Naive B cell (primary cell): ENCODE measurements around the gene UCP3. TPM values are rescaled to one million over a fixed set of nuclear protein-coding genes. Genes with fewer than 3 reads are reported as not detected.
"Not testable (repeated sequence)": the region's sequence is repeated elsewhere in the genome, so short reads cannot be mapped to it uniquely, and the experiment has no call there.

Experiments used
- ATAC-seq, 2 donors: fragments of 150-1000 bp; cut with Tn5 transposase; 2 replicates each; pipeline ENCODE4 v1.10.0; 2021; ENCODE audit warnings: low read depth in 2 of 2, mild to moderate bottlenecking in 2 of 2, moderate library complexity in 2 of 2
- DNase-seq: peaks from one replicate; pipeline ENCODE4 v3.0.0; 2022
- H3K27ac Mint-ChIP-seq, 6 donors: one replicate each; pipeline ENCODE4 v1.8.0; 2020 to 2022; ENCODE audit warnings: mild to moderate bottlenecking in 6 of 6, mixed read lengths in 6 of 6, moderate library complexity in 5 of 6, inconsistent platforms in 2 of 6
- H3K27me3 Mint-ChIP-seq, 3 donors: one replicate each; pipeline ENCODE4 v1.8.0; 2021 to 2022; ENCODE audit warnings: mixed read lengths in 3 of 3, mild to moderate bottlenecking in 1 of 3
- H3K36me3 Mint-ChIP-seq, 2 donors: one replicate each; pipeline ENCODE4 v1.8.0; 2020 to 2022; ENCODE audit warnings: mixed read lengths in 2 of 2, inconsistent platforms in 1 of 2, mild to moderate bottlenecking in 1 of 2
- H3K4me1 Mint-ChIP-seq, 3 donors: one replicate each; pipeline ENCODE4 v1.8.0; 2020 to 2022; ENCODE audit warnings: mixed read lengths in 3 of 3, inconsistent platforms in 1 of 3, mild to moderate bottlenecking in 1 of 3, moderate library complexity in 1 of 3
- H3K4me3 Mint-ChIP-seq, 8 donors: one replicate each; pipeline ENCODE4 v1.8.0; 2020 to 2022; ENCODE audit warnings: mild to moderate bottlenecking in 8 of 8, mixed read lengths in 8 of 8, moderate library complexity in 8 of 8, inconsistent platforms in 2 of 8
- H3K9me3 Mint-ChIP-seq, 7 donors: one replicate each; pipeline ENCODE4 v1.8.0; 2020 to 2022; ENCODE audit warnings: mixed read lengths in 7 of 7, mild to moderate bottlenecking in 5 of 7, inconsistent platforms in 2 of 7, moderate library complexity in 1 of 7
- polyA plus RNA-seq, 6 donors: library from polyadenylated mRNA; unstranded; fragments of 300-500 nt; fragmentation: Illumina TruSeq; gene quantifications; one replicate each; pipeline ENCODE4 v1.2.3, GENCODE V29; 2021; ENCODE audit warnings: low read depth in 6 of 6

UCP3 gene
- polyA plus RNA-seq, 6 donors from 2014 or later, result 0.09 to 0.31 (median 0.11) TPM; not detected in 3

DNA sequence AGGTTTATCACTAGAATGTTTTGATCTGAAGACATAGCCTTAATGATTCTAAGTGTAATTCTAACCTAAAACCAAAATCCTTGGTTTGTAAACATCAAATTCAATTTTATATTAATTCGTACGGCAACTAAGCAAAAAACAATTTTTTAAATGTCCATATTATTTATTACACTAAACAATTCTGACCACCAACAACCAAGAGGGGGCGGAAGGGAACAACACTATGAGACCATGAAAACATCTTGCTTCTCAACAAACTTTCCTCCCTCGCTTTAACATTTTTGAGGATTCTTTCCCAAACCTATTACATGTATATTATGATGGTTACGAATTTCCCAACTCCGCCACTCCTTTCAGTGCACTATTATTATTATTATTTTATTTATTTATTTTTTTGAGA is 19.7 kb downstream of the UCP3 start:
- DNase-seq (no peak), ATAC-seq (no peak)
- H3K9me3 Mint-ChIP-seq, result no peaks in the 10 kb centered on the region
- peaks cover 18 to 47% (median 32%) of the 10 kb centered on the region in 3 donors for H3K4me1 Mint-ChIP-seq
- H3K27me3 Mint-ChIP-seq, result no peaks in the 10 kb centered on the region
- peak overlapping the region in 2 of 6 donors; percentile 9 to 74 for H3K27ac Mint-ChIP-seq
- peak overlapping the region in 1 of 8 donors; percentile 21 for H3K4me3 Mint-ChIP-seq
- no peaks in the 10 kb centered on the region for H3K36me3 Mint-ChIP-seq

DNA sequence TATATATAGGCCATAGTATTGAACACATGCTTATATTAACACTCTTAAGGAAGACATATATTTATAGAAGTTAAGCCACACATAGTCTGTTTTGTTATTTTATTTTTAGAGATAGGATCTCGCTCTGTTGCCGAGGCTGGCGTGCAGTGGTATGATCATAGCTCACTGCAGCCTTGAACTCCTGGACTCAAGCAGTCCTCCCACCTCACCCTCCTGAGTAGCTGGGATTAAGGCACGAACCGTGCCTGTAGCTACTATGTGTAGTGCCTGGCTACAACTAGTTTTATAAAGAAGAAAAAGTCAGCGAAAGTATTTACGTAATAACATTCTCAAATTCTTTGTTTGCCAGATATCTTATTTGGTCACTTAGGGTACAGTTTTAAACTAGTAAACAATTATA is 20.7 kb downstream of the UCP3 start:
- Mint-ChIP-seq H3K4me1 (peaks cover 27 to 49% (median 36%) of the 10 kb centered on the region in 3 donors), H3K27me3 (no peaks in the 10 kb centered on the region), H3K36me3 (peaks cover 0 to under 1% of the 10 kb centered on the region in 2 donors), H3K4me3 (no peak overlapping the region), H3K27ac (peak overlapping the region in 2 of 6 donors; percentile 33 to 66), H3K9me3 (no peaks in the 10 kb centered on the region)
- no peak for DNase-seq
- ATAC-seq, result no peak

DNA sequence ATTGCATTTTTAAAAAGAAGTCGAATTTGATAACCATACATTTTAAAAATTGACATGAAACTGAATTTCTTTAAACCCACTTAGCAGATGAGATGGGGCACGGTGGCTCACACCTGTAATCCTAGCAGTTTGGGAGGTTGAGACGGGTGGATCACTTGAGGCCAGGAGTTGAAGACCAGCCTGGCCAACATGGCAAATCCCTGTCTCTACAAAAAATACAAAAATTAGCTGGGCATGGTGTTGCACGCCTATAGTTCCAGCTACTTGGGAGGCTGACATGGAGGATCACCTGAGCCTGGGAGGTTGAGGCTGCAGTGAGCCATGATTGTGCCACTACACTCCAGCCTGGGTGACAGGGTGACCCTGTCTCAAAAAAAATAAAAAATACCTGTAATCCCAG is 23.2 kb downstream of the UCP3 start:
- H3K4me3 Mint-ChIP-seq, H3K27me3 Mint-ChIP-seq, H3K9me3 Mint-ChIP-seq, ATAC-seq, DNase-seq: not testable (repeated sequence)
- peaks cover 29 to 36% (median 34%) of the 10 kb centered on the region in 3 donors for H3K4me1 Mint-ChIP-seq
- peaks cover 14 to 25% of the 10 kb centered on the region in 2 donors for H3K36me3 Mint-ChIP-seq
- H3K27ac Mint-ChIP-seq, result peak overlapping the region in 1 of 6 donors; percentile 75

DNA sequence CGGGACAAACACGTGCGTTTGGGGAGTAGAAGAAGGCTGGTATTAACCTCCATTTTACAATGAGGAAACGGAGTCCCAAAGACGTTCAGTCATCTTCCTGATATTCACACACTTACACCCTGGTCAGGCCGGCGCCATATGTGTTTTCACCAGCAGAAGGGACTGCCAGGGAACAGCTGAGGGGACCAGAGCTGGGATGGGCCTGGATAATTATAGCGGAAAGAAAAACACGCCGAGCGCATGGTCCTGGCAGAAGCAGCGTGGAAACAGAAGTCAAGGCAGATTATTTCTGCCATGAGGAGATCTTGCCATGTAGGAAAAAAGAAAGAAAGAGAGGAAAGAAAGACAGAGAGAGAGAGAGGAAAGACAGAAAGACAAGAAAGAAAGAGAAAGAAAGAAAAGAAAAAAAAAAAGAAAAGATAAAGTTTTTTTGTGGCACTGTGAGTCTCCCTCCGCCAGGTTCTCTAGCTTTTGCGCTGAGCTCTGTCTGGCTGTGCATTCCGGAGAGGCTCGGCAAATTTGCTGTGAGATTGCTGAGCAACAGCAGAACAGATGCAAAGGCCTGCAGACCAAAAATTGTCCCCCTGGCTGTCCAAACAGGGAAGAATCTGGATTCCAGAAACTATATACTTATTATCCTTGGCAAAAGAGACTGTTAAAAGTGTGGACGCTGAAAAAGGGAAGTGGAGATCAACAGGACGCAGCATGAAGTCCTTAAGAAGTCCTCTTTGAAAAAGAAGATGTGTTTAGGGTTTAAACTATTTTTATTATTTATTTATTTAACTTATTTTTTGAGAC is 24.9 kb downstream of the UCP3 start:
- Mint-ChIP-seq H3K27me3 (no peaks in the 10 kb centered on the region), H3K36me3 (peaks cover 23 to 33% of the 10 kb centered on the region in 2 donors), H3K27ac (peak overlapping the region; percentile 99 to 100 (median 100)), H3K4me3 (peak overlapping the region; percentile 91 to 100 (median 98)), H3K4me1 (peaks cover 43 to 52% (median 45%) of the 10 kb centered on the region in 3 donors), H3K9me3 (no peaks in the 10 kb centered on the region)
- no peak for DNase-seq
- ATAC-seq, result no peak

DNA sequence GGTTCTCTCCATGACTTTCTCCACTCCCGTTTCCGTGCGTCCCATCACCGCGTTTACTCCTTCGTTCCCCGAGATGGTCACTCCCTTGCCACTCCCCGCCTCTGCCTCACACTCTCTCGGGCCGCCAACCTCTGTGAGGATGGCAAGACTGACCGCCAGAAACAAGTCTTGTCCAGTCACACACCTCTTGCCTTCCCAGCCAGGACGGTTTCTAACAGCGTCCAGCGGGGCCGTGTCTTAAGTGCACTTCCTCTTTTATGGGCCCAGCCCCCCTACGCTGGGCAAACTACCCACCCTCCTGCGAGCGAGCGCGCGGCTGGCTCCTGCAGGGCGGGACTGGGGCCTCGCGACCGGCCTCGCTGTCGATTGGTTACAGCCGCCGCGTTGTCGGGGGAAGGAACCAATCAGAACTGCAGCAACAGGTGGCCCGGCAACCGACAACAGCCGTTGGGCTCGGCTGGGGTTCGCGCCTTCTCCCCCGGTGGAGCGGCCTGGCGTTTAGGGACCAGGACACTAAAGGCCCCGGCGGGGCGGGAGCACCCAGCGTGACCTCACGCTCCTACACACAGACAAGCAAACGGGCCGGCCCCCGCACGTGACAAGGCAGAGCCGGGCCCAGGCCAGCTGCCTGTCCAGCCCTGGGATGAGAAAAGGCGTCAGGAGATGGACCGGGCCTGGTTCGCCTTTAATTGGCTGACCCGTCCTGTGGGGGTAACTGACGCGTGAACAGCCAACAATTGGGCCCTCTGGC is 25.7 kb downstream of the UCP3 start:
- H3K4me1 Mint-ChIP-seq, result peaks cover 49 to 55% (median 51%) of the 10 kb centered on the region in 3 donors
- peaks cover 25 to 36% of the 10 kb centered on the region in 2 donors for H3K36me3 Mint-ChIP-seq
- H3K4me3 Mint-ChIP-seq, result peak overlapping the region; percentile 91 to 100 (median 98)
- H3K27me3 Mint-ChIP-seq, result no peaks in the 10 kb centered on the region
- no peaks in the 10 kb centered on the region for H3K9me3 Mint-ChIP-seq
- peak; percentile 63 to 65 for ATAC-seq
- peak overlapping the region; percentile 99 to 100 (median 100) for H3K27ac Mint-ChIP-seq
- peak; percentile 96 for DNase-seq

DNA sequence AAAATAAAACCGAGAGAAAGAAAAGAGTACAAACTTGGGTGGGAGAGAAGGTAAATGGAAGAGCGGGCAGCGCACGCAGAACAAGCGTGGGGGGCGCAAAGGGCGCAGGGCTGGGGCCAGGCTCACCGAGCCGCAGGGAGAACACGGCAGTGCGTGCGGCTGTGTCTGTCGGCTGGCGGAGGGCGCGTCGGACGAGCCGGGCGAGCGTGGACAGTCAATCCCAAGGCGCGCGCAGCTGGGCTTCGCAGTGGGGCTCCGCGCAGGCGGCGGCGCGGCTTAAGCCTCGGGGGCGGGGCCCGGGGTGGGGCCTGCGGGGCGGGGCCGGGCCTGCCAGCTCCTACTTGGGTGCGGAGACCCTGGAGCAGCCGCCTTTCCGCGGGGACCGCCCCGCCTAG is 26.3 kb downstream of the UCP3 start, which contains the start of gene UCP2:
TSS of gene UCP2 (minus strand) at position 249 of the 395 bp plus-strand sequence. CDS start 4,465 bp downstream, outside the sequence.
- Mint-ChIP-seq H3K36me3 (peaks cover 27 to 36% of the 10 kb centered on the region in 2 donors), H3K27ac (peak within 1 kb of the TSS; percentile 99 to 100 (median 100)), H3K4me1 (peaks cover 49 to 57% (median 55%) of the 10 kb centered on the region in 3 donors), H3K9me3 (no peaks in the 10 kb centered on the region), H3K27me3 (no peaks in the 10 kb centered on the region), H3K4me3 (peak within 1 kb of the TSS; percentile 91 to 100 (median 98))
- peak; percentile 44 to 46 for ATAC-seq
- peak; percentile 82 for DNase-seq

DNA sequence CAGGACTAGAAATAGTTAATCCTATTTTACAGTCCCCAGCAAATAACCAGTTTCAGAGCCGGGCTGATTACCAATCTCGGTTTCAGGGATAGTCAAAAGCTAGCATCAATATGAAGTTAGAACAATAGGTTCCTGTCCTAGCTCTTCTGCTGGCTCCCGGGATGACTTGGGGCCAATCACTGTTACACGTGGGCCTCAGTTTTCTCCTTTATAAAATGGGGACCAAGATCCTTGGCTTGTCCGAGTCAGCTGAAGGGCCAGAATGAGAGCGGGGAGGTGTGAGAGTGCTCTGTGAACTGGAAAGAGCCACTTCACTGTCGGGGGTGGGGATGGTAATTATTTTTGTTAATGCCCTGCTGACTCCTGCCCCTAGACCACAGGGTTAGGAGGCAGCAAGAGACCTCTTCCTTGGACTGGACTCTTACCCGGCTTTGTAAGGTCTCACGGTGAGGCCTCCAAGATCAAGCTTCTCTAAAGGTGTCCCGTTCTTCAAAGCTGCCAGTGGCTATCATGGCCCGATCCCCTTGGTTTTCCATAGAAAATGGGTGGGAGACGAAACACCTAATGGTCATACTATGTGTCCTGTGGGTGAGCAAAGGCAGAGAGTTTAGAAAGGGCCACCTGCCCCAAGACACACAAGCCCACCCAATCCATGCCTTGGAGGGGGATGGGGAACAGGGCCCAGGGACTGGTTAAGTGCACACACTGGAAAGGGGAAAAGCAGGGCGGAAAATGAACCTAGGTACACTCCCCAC is 27.7 kb downstream of the UCP3 start:
- DNase-seq, result no peak
- H3K36me3 Mint-ChIP-seq, result peaks cover 34 to 49% of the 10 kb centered on the region in 2 donors

DNA sequence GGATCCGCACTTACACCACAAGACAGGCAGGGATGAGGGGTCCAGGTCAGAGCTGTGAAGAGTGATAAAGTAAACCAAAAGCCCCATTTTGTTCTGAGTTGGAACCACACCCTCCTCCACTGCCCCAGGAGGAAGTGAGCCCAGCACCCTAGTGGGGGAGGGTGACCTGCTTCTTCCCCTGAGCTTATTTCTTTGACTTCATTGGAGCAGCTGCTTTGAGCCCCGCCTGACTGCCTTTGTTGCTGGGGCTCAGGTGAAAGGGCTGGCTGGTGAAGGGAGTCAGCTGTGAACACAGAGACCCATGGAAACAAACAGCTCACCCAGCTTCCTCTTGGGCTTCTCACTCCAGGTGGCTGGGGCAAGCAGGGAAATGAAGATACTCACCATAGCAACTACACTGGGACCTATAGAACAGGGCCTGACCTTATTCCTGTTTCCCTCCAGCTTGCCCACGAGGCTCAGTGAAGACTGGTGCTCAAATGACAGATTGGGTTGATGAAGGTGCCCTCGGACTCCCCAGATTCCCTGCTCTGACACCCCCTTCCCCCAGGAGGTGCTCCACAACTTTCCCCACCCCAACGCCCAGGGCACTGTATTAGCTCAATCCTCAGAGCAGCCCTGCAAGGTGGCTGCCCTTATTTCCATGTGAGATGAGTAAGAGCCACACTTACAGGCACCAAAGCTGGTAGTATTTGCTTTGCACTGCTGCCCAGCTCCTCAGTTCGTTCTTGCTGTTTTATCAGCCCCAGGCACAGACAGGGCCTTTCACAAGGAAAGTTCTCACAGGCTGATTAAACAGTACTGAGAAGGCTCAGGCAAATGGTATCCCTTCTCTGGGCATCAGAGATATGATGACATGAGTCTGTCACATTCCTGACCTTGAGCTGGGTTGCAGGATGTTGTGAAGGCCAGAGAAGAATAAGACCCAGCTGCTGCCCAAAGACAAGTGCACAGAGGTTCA is 28.6 kb downstream of the UCP3 start:
- Mint-ChIP-seq H3K36me3 (peaks cover 37 to 56% of the 10 kb centered on the region in 2 donors), H3K4me1 (peaks cover 67 to 74% (median 71%) of the 10 kb centered on the region in 3 donors), H3K27me3 (no peaks in the 10 kb centered on the region), H3K9me3 (peaks cover 0 to 2% (median 0%) of the 10 kb centered on the region in 7 donors), H3K4me3 (peak overlapping the region; percentile 91 to 100 (median 98)), H3K27ac (peak overlapping the region; percentile 98 to 100 (median 100))
- DNase-seq (peak; percentile 97), ATAC-seq (peak; percentile 66 to 67)

More for the DNA sequence above, 27.7 kb downstream of the UCP3 start:
- Mint-ChIP-seq H3K4me3 (peak overlapping the region; percentile 91 to 100 (median 98)), H3K27ac (peak overlapping the region; percentile 98 to 100 (median 100)), H3K27me3 (no peaks in the 10 kb centered on the region), H3K4me1 (peaks cover 59 to 64% (median 61%) of the 10 kb centered on the region in 3 donors), H3K9me3 (no peaks in the 10 kb centered on the region)
- no peak for ATAC-seq

DNA sequence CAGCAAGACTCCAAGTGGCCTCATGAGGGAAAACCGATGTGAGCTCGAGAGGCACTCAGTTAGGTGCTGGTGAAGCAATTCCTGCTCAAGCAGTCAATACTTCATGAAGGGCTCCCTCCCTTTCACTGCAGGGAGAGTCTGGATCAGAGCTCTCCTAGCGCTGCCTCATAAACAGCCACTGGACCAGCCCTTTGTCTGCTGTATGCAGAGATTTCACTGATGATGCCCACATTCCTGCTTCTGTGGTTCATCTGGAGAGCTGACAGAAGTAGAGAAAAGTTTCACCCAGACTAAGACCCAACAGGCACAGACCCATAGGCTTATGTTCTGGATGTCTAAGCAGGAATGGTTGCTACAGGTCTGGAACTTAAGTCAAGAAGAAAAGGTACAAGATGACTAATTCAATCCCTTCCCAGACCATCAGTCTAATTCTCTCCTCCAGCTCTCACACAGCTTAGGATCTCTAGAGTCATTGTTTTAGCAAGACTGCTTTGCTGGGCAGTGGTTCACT is 30.3 kb downstream of the UCP3 start:
- ATAC-seq, result no peak
- Mint-ChIP-seq H3K36me3 (peaks cover 52 to 67% of the 10 kb centered on the region in 2 donors), H3K27ac (peak overlapping the region; percentile 95 to 100 (median 98)), H3K4me3 (peak overlapping the region; percentile 83 to 100 (median 97)), H3K4me1 (peaks cover 76 to 82% (median 80%) of the 10 kb centered on the region in 3 donors), H3K9me3 (peaks cover 0 to 5% (median 0%) of the 10 kb centered on the region in 7 donors), H3K27me3 (no peaks in the 10 kb centered on the region)
- no peak for DNase-seq

DNA sequence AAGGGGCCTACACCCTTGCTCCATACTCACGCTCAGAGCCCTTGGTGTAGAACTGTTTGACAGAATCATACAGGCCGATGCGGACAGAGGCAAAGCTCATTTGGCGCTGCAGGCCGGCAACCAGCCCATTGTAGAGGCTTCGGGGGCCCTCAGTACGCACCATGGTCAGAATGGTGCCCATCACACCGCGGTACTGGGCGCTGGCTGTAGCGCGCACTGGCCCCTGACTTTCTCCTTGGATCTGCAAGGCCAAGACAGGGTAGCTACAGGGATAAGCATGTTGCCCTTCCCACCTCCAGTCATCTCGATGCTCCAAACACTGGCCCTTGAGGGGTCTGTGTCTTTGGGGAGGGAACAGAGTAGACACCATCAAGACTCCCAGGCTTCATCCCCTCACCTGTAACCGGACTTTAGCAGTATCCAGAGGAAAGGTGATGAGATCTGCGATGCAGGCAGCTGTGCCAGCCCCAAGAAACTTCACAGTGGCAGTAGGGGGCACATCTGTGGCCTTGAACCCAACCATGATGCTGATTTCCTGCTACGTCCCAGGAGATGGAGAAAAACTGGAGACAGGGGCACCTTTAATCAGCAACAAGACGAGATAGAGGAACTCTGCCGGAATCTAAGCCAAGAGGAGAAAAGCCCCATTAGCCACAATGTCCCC is 30.9 kb downstream of the UCP3 start:
- H3K4me3 Mint-ChIP-seq, result peak overlapping the region; percentile 16 to 100 (median 90)
- DNase-seq (no peak), ATAC-seq (no peak)
- H3K27me3 Mint-ChIP-seq, result no peaks in the 10 kb centered on the region
- peaks cover 0 to 5% (median 0%) of the 10 kb centered on the region in 7 donors for H3K9me3 Mint-ChIP-seq
- H3K36me3 Mint-ChIP-seq, result peaks cover 52 to 64% of the 10 kb centered on the region in 2 donors
- peak overlapping the region; percentile 74 to 100 (median 98) for H3K27ac Mint-ChIP-seq
- peaks cover 75 to 83% (median 82%) of the 10 kb centered on the region in 3 donors for H3K4me1 Mint-ChIP-seq

DNA sequence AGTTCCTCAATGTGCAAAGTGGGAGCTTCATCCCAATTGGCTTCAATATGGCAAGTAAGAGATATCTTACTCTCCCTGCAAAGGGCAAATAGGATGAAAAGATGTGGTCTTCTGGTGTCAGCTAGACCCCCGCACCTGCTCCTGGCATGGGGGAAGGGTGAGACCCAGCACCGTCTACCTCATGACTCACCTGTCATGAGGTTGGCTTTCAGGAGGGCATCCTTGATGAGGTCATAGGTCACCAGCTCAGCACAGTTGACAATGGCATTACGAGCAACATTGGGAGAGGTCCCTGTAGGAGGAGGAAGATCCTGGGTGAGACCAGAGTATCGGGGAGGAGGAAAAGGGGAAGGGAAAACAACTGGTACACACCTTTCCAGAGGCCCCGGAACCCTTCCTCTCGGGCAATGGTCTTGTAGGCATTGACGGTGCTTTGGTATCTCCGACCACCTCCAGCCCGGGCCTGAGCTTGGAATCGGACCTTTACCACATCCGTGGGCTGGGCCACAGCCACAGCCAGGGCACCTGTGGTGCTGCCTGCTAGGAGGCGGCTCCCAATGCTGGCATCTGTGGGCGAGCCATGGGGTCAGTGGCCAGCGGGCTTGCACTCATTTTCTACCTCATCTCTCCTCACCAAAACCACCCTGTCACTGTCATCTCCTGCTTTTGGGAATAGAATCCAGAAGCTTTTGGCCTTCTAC is 32.3 kb downstream of the UCP3 start:
- ATAC-seq (no peak), DNase-seq (no peak)
- peaks cover 0 to 5% (median 0%) of the 10 kb centered on the region in 7 donors for H3K9me3 Mint-ChIP-seq
- no peaks in the 10 kb centered on the region for H3K27me3 Mint-ChIP-seq
- H3K4me1 Mint-ChIP-seq, result peaks cover 80 to 96% (median 84%) of the 10 kb centered on the region in 3 donors
- peaks cover 48 to 51% of the 10 kb centered on the region in 2 donors for H3K36me3 Mint-ChIP-seq
- peak overlapping the region in 7 of 8 donors; percentile 12 to 65 (median 60) for H3K4me3 Mint-ChIP-seq
- peak overlapping the region; percentile 67 to 99 (median 94) for H3K27ac Mint-ChIP-seq
